Brain microvascular endothelial cell (primary cell): Measurements from ENCODE around the gene TM9SF2.

Experiments
- DNase-seq: peaks from one replicate; pipeline ENCODE4 v3.0.0-alpha.2; 2020
- H3K27ac ChIP-seq: fragments of 250-450 bp; sonication (Bioruptor Pico); 2 replicates; pipeline ENCODE4 v1.5.1; 2020; ENCODE audit warnings: mild to moderate bottlenecking, moderate library complexity
- H3K27me3 ChIP-seq: fragments of 250-450 bp; sonication (Bioruptor Pico); replicated peaks from 2 replicates; pipeline ENCODE4 v1.5.1; 2020; ENCODE audit warnings: mild to moderate bottlenecking
- H3K36me3 ChIP-seq: fragments of 250-450 bp; sonication (Bioruptor Pico); replicated peaks from 2 replicates; pipeline ENCODE4 v1.5.1; 2020; ENCODE audit warnings: mild to moderate bottlenecking
- H3K4me3 ChIP-seq: 2 replicates; pipeline ENCODE4 v1.5.1; 2011; ENCODE audit warnings: low read depth, mild to moderate bottlenecking, control low read depth, low read length, moderate library complexity
- CTCF ChIP-seq: IDR thresholded peaks from 2 replicates; pipeline ENCODE4 v1.5.1; 2011; ENCODE audit warnings: low read depth, mild to moderate bottlenecking, moderate library complexity, low read length, control low read depth, inconsistent platforms; ENCODE audit errors: missing control alignments
- in situ Hi-C: cut with HindIII; loops from 2 replicates; pipeline ENCODE4 v1.10.0; 2017; ENCODE audit warnings: low sequenced_read_pairs, low pct_ligation_motif_present

The TM9SF2 gene

GRCh38 chr13:99472122-99472440, 29.2 kb upstream of the TM9SF2 start:
- no peak for TF ChIP-seq CTCF
- H3K4me3 ChIP-seq, result no peak overlapping the region
- DNase-seq, result no peak
- in situ Hi-C loops, result no loop called here
- H3K27ac ChIP-seq, result no peak overlapping the region
- no peaks in the 10 kb centered on the region for H3K27me3 ChIP-seq
- H3K36me3 ChIP-seq, result no peaks in the 10 kb centered on the region

- Histone ChIP-seq H3K27me3 (no peaks in the 10 kb centered on the region), H3K4me3 (no peak overlapping the region), H3K36me3 (no peaks in the 10 kb centered on the region), H3K27ac (no peak overlapping the region)
- in situ Hi-C loops, result no loop called here
- no peak for TF ChIP-seq CTCF
- DNase-seq, result no peak
Measured at GRCh38 chr13:99473515-99473914, 27.8 kb upstream of the TM9SF2 start.

GRCh38 chr13:99476648-99477047, 24.6 kb upstream of the TM9SF2 start:
- no peak overlapping the region for H3K27ac ChIP-seq
- no peaks in the 10 kb centered on the region for H3K36me3 ChIP-seq
- in situ Hi-C loops, result no loop called here
- H3K27me3 ChIP-seq, result no peaks in the 10 kb centered on the region
- no peak for DNase-seq
- H3K4me3 ChIP-seq, result no peak overlapping the region
- TF ChIP-seq CTCF, result no peak

GRCh38 chr13:99477493-99477892, 23.8 kb upstream of the TM9SF2 start:
- H3K27ac ChIP-seq, result no peak overlapping the region
- H3K4me3 ChIP-seq, result no peak overlapping the region
- in situ Hi-C loops, result no loop called here
- TF ChIP-seq CTCF, result no peak
- no peaks in the 10 kb centered on the region for H3K36me3 ChIP-seq
- no peaks in the 10 kb centered on the region for H3K27me3 ChIP-seq
- no peak for DNase-seq

GRCh38 chr13:99481366-99481765, 19.9 kb upstream of the TM9SF2 start:
- Histone ChIP-seq H3K36me3 (no peaks in the 10 kb centered on the region), H3K27me3 (no peaks in the 10 kb centered on the region), H3K27ac (no peak overlapping the region), H3K4me3 (no peak overlapping the region)
- TF ChIP-seq CTCF, result no peak
- in situ Hi-C loops, result no loop called here
- DNase-seq, result no peak

GRCh38 chr13:99484473-99484872, 16.8 kb upstream of the TM9SF2 start:
- Histone ChIP-seq H3K4me3 (no peak overlapping the region), H3K27ac (no peak overlapping the region), H3K27me3 (no peaks in the 10 kb centered on the region), H3K36me3 (no peaks in the 10 kb centered on the region)
- peak; percentile 32 for DNase-seq
- TF ChIP-seq CTCF, result no peak
- in situ Hi-C loops, result no loop called here
